GM21717 (cell line): ENCODE data around the gene COL15A1.

Source experiments
- ATAC-seq: cut with Tn5 transposase; IDR thresholded peaks from one replicate; pipeline ENCODE4 v1.9.1; 2021; ENCODE audit warnings: mild to moderate bottlenecking, moderate library complexity; ENCODE audit not compliant: unreplicated experiment

Gene COL15A1

DNA sequence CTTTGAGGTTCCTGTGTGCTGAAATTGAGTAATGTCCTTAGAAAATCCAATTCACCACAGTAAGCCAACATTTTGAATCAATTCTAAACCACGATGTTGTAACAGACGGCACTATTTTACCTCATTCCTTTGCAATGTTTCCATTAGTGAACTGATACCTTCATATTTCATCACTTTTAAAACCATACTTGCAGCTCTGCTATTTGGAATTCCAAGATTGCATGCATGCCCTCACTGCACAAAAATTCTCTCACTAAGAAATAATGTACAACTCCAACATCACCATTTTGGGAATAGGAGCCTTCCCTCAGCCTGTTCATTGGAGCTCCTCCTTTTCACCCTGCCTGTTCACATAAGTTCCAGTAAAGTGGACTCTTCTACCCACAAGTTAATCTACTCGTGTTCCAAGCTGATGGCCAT lies 86.4 kb downstream of the COL15A1 start:
- no peak for ATAC-seq

GRCh38 chr9:99030610-99031109 lies 87.0 kb downstream of the COL15A1 start:
- ATAC-seq: no peak

DNA sequence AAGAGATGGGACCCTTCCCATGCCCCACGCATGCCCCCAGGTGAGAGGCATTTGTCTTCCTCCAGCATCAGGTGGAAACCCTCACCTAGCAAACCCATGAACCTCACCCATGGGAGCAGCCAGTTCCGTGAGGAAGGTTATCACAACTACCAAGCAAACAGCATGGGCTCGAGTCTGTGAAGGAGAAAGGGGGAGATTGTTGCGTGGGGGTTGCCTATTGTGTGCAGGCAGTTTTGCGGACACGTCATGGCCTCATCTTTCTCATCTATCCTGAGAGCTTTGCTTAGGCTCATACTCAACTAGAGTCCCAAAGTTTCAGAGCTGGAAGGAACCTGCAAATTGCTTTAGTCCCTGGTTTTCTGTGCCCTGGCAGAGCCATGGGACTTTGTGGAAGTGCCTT lies 87.6 kb downstream of the COL15A1 start:
- no peak for ATAC-seq

GRCh38 chr9:99031994-99032393 lies 88.3 kb downstream of the COL15A1 start:
- no peak for ATAC-seq

DNA sequence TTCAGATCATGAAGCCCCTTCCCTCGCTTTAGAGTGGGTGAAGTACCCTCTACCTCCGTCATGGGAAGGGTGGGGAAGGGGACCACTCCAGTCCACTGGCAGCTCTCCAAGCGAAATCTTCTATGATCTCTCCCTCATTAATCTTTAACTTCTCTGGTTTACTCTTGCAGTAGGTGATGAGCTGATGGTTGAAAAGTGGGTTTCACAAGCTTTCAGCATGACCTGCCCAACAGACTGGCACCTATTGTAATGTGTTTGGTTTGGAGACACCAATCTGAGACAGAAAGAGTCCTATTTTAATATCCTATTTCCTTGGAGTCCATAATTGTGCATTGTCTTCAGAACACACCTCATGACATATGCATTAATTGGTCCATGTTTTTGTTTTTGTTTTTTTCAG lies 90.4 kb downstream of the COL15A1 start:
- no peak for ATAC-seq

DNA sequence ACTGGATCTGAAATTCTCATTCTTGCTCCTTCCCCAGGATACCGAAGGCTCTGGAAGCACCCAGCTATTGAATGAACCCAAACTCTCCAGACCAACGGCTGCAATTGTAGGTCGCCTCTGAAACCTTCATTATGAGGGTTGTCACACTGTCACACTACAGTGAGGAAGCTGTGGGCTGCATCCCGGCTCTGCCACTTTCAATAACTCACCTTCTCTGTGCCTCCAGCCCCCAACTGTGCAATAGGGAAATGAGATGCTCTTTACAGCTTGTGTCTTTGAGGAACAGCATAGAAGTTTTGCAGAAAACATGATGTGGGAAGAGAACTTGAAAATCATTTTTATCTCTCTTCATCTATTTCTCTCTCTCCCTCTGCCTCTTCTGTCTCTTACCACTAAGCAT lies 91.6 kb downstream of the COL15A1 start:
- ATAC-seq: no peak

DNA sequence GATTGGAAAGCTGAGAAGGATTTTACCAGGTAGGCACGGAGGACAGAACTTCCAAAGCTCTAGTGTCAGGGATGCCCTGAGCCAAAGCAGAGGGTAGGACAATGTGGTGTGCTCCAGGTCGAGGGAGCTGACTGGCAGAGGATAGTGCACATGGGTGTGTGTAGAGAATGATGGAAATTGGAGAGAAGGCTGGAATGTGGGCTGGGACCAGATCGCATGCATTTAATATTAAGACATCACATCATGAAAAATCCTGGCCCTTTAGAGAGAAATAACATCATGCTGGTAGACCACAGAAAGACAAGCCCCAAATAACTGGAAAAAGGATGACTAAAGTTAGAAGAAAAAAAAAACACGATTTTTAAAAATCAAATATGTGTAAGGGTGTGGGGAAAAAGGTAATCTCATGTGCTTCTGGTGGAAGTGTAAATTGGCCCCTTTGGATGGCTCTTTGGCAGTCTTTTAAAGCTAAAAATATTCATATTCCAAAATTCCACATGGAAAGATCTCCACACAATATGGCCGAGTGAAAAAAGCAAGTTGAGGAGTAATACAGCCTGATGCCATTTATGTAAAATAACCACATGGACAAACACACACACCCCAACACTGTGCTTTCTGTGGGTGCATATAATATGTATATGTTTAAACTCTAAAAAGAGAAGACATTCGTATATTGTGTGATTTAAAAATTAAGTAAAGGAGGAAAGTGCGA lies 94.2 kb downstream of the COL15A1 start:
- ATAC-seq: no peak

GRCh38 chr9:99038484-99038820 lies 94.7 kb downstream of the COL15A1 start:
- ATAC-seq: no peak

GRCh38 chr9:99039505-99040182 lies 95.9 kb downstream of the COL15A1 start:
- ATAC-seq: no peak

- ATAC-seq: no peak
Measured at GRCh38 chr9:99040251-99040900, 96.7 kb downstream of the COL15A1 start.

- ATAC-seq: no peak
Measured at GRCh38 chr9:99040911-99041582, 97.3 kb downstream of the COL15A1 start.

DNA sequence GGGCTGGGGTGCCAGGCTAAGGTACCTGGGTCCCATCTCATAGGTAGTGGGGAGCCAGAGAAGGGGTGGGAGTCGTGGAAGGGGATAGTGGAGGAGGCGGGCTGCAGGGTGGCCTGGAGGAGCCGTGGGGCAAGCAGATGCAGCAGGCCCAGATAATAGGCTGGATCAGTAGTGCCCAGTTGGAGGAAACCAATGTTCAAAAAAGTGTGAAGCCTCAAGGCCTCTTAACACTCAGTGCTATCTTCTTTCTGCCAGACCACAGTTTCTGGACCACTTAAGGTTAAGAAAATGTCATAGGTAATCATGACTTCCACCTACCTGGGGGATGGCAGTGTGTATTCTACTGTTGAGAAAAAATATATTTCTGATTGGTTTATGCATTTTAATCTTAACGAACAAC lies 97.9 kb downstream of the COL15A1 start:
- ATAC-seq: no peak

DNA sequence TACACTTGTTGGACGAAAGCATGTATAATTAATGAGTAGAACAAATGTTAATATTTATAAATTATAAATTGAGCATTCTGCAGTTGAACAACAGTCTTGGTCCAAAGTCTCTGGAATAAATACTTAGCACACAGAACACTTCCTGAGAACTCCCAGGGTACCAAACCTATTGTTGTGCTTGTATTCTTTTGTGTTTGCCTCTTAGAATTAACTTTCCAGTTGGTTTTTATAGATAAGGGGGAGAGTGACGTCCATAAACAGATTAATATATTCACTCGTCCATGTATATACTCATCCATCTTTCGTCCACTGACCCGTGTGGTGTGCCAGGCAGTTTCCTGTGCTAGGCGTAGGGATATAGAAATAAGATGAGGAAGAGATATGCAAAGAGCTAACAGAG lies 98.9 kb downstream of the COL15A1 start:
- ATAC-seq: no peak

GRCh38 chr9:99044827-99045226 lies 101.1 kb downstream of the COL15A1 start:
- no peak for ATAC-seq

DNA sequence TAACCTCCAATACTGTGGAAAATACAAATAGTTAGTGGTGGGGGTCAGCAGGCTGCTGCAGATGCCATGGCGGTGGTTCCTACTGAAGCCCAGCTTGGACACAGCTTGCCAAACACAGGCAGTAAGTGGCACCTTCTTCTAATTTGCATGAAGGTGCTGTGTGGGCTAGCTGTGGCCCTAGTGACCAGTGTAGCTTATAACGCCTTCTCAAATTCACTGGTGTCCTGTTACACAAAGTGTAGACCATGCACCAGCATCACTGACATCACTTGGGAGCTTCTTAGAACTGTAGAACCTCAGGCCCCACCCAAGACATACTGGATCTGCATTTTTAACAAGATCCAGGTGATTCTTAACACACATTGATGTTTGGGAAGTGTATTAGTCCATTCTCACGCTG lies 102.4 kb downstream of the COL15A1 start:
- no peak for ATAC-seq

DNA sequence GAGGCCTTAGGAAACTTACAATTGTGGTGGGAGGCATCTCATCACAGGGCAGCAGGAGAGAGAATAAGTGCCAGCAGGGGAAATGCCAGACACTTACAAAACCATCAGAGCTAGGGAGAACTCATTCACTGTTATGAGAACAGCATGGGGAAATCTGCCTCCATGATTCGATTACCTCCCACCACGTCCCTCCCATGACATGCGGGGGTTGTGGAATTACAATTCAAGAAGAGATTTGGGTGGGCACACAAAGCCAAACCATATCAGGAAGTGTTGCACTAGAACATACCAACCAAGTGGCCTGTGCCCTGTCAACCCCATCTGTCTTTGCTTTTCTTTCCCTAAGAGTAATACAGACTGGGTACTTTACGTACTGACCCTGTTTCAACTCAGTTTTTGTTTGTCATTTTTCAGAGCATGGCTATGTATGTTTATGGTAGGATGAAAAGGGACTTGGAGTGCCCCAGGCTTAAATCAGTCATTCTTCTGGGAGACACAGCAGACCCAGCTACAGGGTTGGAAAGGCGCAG lies 102.9 kb downstream of the COL15A1 start:
- no peak for ATAC-seq

GRCh38 chr9:99049228-99049627 lies 105.5 kb downstream of the COL15A1 start:
- no peak for ATAC-seq

- ATAC-seq: no peak
Measured at GRCh38 chr9:99049641-99050040, 105.9 kb downstream of the COL15A1 start.

GRCh38 chr9:99050292-99050911 lies 106.7 kb downstream of the COL15A1 start:
- no peak for ATAC-seq

GRCh38 chr9:99050924-99051323 lies 107.2 kb downstream of the COL15A1 start:
- ATAC-seq: no peak

GRCh38 chr9:99051406-99051805 lies 107.7 kb downstream of the COL15A1 start:
- no peak for ATAC-seq
